Measurements from ENCODE around the gene OTX2. TPM values are rescaled to one million over a fixed set of nuclear protein-coding genes. Genes with fewer than 3 reads are reported as not detected.

The OTX2 gene
- total RNA-seq, 1 donor from 2014 or later: not detected

DNA sequence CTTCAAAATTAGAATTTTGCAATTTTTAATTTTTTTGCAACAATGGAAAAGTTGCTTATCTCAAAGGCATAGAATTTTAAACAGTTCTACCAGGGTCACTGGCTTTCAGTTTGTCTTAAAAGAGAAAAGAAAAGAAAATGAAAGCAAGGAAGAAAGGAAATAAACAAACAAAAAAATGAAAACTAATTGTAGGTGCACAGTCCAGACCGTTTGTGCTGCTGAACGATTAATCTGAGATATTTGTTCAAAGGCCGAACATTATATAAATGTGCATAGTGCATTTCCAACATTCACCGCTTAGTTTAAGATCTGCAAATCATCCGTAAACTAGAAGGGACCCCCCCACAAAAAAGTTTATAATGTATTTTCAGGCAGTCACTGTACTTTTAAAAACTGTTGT is 5.5 kb upstream of the OTX2 start:
- FAIRE-seq (no peak), DNase-seq (ENCODE audit: low read depth) (no peak)
- Histone ChIP-seq H3K4me3 (ENCODE audit: low read depth, low read length) (no peak overlapping the region), H3K36me3 (ENCODE audit: control insufficient read depth, insufficient read depth, low read length) (no peaks in the 10 kb centered on the region), H3K27me3 (ENCODE audit: control insufficient read depth, insufficient read depth, low read length) (peaks cover 40% of the 10 kb centered on the region)
- TF ChIP-seq, protein P1, sequence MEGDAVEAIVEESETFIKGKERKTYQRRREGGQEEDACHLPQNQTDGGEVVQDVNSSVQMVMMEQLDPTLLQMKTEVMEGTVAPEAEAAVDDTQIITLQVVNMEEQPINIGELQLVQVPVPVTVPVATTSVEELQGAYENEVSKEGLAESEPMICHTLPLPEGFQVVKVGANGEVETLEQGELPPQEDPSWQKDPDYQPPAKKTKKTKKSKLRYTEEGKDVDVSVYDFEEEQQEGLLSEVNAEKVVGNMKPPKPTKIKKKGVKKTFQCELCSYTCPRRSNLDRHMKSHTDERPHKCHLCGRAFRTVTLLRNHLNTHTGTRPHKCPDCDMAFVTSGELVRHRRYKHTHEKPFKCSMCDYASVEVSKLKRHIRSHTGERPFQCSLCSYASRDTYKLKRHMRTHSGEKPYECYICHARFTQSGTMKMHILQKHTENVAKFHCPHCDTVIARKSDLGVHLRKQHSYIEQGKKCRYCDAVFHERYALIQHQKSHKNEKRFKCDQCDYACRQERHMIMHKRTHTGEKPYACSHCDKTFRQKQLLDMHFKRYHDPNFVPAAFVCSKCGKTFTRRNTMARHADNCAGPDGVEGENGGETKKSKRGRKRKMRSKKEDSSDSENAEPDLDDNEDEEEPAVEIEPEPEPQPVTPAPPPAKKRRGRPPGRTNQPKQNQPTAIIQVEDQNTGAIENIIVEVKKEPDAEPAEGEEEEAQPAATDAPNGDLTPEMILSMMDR (IDR thresholded peaks at IDR 0.05; ENCODE audit: insufficient read depth, low read length, severe bottlenecking): no peak

DNA sequence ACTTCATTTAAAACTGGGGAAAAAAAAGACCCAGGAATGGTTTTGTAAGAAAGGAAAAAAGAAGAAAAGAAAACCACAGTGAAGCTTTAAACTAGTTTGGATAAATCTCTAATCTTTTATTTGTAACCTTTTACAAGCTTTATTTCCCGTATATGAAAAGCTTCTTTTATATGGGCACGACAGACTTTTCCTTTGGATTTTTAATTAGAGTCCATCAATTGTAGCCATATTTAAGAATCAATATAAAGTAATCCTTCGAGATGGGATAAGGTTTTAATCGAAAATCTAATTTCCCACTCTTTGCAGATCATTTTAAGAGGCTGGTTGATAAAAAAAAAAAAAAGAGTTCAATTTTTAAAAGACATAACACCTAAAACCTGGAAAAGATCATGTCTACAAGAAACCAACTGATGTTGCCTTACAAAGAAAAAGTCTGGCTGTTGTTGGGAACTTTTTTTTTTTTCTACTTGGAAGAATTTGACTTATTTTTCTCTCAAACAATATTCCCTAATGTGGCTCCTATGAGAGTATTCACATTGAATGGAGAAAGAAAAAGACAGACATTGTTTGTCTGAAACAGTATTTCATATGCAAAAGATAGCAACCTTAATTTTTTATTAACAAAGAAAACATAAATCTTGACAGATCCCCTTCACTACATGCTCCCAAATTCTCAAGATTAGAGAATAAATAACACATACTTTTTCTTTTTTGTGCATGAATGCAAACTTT is 4.9 kb upstream of the OTX2 start:
- FAIRE-seq: no peak
- no peak overlapping the region for H3K4me3 ChIP-seq (ENCODE audit: low read depth, low read length)
- H3K36me3 ChIP-seq (ENCODE audit: control insufficient read depth, insufficient read depth, low read length): no peaks in the 10 kb centered on the region
- H3K27me3 ChIP-seq (ENCODE audit: control insufficient read depth, insufficient read depth, low read length): peaks cover 45% of the 10 kb centered on the region
- TF ChIP-seq, protein P1 (IDR thresholded peaks at IDR 0.05; ENCODE audit: insufficient read depth, low read length, severe bottlenecking): no peak
- no peak for DNase-seq (ENCODE audit: low read depth)

DNA sequence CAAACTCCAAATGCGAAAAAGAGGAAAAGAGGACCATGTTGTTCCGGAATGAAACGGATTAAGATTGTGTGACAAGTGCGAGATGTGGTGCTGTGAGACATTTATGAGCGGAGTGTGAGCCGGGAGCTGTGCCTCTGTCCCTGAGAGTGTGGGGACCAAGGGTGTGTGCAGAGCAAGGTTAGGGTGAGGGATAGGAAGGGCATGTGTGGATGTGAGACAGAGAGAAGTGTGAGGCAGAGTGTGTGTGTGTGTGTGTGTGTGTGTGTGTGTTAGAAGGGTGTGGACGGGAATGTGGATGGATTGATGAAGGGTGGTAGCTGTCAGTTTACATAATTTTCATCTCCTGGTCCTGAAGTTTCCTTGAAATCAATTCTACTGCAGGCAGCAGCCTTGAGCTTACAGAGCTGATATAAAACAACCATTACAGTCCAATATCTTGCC is 4.3 kb upstream of the OTX2 start:
- no peak for DNase-seq (ENCODE audit: low read depth)
- H3K4me3 ChIP-seq (ENCODE audit: low read depth, low read length): no peak overlapping the region
- TF ChIP-seq, protein P1 (IDR thresholded peaks at IDR 0.05; ENCODE audit: insufficient read depth, low read length, severe bottlenecking): no peak
- peaks cover 51% of the 10 kb centered on the region for H3K27me3 ChIP-seq (ENCODE audit: control insufficient read depth, insufficient read depth, low read length)
- no peak for FAIRE-seq
- H3K36me3 ChIP-seq (ENCODE audit: control insufficient read depth, insufficient read depth, low read length): no peaks in the 10 kb centered on the region

DNA sequence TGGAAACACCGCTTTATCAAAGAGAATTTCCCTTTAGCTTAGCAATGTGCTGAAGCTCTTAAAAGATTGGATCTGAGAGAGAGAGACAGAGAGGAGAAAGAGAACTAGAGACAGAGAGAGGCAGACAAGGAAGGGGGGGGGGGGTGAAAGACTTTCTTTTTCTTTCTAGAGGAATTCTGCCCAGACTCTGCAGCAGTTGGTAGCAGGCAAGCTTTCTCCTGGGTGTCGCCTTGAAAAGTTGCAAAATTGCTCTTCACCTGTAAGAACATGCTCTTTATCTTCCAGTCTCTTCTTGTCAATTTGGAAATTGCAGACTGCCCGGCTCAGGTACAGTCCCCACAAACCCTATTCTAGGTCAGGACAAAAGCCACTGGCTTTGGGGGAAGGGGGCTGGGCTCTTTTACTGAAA is 2.9 kb upstream of the OTX2 start:
- TF ChIP-seq, protein P1 (IDR thresholded peaks at IDR 0.05; ENCODE audit: insufficient read depth, low read length, severe bottlenecking): no peak
- H3K27me3 ChIP-seq (ENCODE audit: control insufficient read depth, insufficient read depth, low read length): peaks cover 60% of the 10 kb centered on the region
- no peak overlapping the region for H3K4me3 ChIP-seq (ENCODE audit: low read depth, low read length)
- DNase-seq (ENCODE audit: low read depth) (no peak), FAIRE-seq (no peak)
- H3K36me3 ChIP-seq (ENCODE audit: control insufficient read depth, insufficient read depth, low read length): no peaks in the 10 kb centered on the region

DNA sequence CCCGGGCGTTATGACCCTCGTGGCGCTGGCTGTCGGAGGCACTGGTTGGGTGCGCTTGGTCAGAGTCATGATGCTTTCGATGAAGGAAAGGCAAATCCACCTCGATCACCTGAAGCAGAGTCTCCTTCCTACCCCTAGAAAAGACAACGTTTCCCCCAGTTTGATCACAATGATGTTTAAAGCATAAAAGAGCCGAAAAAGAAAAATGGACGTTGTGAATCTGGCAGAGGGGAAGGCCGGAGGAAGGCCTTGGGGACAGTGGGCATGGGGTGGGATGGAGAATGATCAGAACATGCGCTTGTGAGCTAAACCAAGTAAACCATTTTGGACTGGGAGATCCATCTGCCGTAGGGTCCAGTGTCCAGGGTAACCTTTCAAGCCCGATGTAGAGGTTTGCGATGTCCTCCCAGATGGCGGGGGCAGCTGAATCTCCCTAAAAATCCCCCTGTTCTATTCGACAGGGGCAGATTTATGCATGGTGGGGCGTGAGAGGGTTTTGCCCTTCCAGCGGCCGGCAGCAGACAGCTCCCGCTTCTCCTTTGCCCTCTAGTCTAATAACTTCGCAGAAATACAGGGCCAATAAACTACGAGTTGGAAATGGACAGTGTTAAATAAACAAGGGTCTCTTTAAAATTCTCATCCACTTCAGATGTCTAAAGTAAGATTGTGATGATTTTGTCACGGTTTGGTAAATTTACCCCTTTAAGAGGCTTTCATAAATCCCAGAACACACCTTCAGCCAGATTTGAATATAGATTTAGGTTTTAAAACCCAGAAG is 2.3 kb upstream of the OTX2 start:
- TF ChIP-seq, protein P1 (IDR thresholded peaks at IDR 0.05; ENCODE audit: insufficient read depth, low read length, severe bottlenecking): no peak
- H3K36me3 ChIP-seq (ENCODE audit: control insufficient read depth, insufficient read depth, low read length): no peaks in the 10 kb centered on the region
- FAIRE-seq: no peak

More for the DNA sequence above, 2.3 kb upstream of the OTX2 start:
- H3K27me3 ChIP-seq (ENCODE audit: control insufficient read depth, insufficient read depth, low read length): peaks cover 56% of the 10 kb centered on the region
- no peak for DNase-seq (ENCODE audit: low read depth)
- H3K4me3 ChIP-seq (ENCODE audit: low read depth, low read length): no peak overlapping the region

Measured in bronchial epithelial cell (primary cell).